HCT116 (cell line): ENCODE results near the gene KIN.

Experiments used
- EZH2 ChIP-seq: fragments of 200-600 bp; sonication (generic); IDR thresholded peaks from 2 replicates; pipeline ENCODE4 v1.6.1; 2017; ENCODE audit warnings: antibody characterized with exemption, mixed run types
- SP1 ChIP-seq: IDR thresholded peaks from 2 replicates; pipeline ENCODE4 v1.6.1; 2012; ENCODE audit warnings: low read depth
- TF ChIP-seq, protein P1 (sequence below): IDR thresholded peaks from 2 replicates; pipeline ENCODE4 v1.6.1; 2012; ENCODE audit warnings: low read depth

DNA sequence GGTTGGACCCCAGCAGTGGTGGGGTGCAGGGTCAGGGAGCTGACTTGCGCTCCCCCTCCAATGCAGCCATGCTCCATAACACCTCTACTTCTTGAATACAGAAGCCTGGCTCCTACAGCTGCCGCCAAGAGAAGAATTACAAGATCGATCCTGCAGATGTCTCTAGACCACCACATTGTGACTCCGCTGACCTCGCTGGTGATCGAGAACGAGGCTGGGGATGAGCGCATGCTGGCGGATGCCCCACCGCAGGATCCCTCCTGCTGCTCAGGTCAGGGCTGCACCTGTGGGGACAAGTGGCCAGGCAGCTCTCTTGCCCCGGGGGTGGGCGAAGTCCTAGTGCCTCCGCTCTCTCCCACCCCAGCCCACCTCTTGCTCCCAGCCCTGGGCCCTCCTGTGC lies 53.0 kb downstream of the KIN start:
- TF ChIP-seq EZH2 (no peak), SP1 (no peak)
- TF ChIP-seq, protein P1, sequence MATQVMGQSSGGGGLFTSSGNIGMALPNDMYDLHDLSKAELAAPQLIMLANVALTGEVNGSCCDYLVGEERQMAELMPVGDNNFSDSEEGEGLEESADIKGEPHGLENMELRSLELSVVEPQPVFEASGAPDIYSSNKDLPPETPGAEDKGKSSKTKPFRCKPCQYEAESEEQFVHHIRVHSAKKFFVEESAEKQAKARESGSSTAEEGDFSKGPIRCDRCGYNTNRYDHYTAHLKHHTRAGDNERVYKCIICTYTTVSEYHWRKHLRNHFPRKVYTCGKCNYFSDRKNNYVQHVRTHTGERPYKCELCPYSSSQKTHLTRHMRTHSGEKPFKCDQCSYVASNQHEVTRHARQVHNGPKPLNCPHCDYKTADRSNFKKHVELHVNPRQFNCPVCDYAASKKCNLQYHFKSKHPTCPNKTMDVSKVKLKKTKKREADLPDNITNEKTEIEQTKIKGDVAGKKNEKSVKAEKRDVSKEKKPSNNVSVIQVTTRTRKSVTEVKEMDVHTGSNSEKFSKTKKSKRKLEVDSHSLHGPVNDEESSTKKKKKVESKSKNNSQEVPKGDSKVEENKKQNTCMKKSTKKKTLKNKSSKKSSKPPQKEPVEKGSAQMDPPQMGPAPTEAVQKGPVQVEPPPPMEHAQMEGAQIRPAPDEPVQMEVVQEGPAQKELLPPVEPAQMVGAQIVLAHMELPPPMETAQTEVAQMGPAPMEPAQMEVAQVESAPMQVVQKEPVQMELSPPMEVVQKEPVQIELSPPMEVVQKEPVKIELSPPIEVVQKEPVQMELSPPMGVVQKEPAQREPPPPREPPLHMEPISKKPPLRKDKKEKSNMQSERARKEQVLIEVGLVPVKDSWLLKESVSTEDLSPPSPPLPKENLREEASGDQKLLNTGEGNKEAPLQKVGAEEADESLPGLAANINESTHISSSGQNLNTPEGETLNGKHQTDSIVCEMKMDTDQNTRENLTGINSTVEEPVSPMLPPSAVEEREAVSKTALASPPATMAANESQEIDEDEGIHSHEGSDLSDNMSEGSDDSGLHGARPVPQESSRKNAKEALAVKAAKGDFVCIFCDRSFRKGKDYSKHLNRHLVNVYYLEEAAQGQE = no peak
